ENCODE measurements around the gene GCKR.

- TF ChIP-seq TEAD4 (IDR thresholded peaks at IDR 0.05) (no peak), EP300 (IDR thresholded peaks at IDR 0.05; ENCODE audit: borderline replicate concordance) (no peak), NFIC (IDR thresholded peaks at IDR 0.05) (no peak), CEBPB (IDR thresholded peaks at IDR 0.05) (no peak), REST (IDR thresholded peaks at IDR 0.05; ENCODE audit: low read depth) (no peak), EGR1 (IDR thresholded peaks at IDR 0.05) (no peak), YY1 (IDR thresholded peaks at IDR 0.05; ENCODE audit: low read depth) (no peak), MAX (IDR thresholded peaks at IDR 0.05) (no peak), TCF12 (IDR thresholded peaks at IDR 0.05; ENCODE audit: low read depth) (no peak), TAF1 (IDR thresholded peaks at IDR 0.05; ENCODE audit: low read depth) (no peak), ZBTB7A (IDR thresholded peaks at IDR 0.05; ENCODE audit: low read depth) (no peak), RAD21 (IDR thresholded peaks at IDR 0.05; ENCODE audit: low read depth) (no peak)
Observed at GRCh38 chr2:27566628-27567027, 70.0 kb downstream of the GCKR start.

Measured in Ishikawa (cell line).